K562 (cell line): ENCODE measurements around the gene CD36. TPM values are rescaled to one million over a fixed set of nuclear protein-coding genes. Genes with fewer than 3 reads are reported as not detected.

Experiments used
- ATAC-seq: fragments of 200-7000 bp; cut with Tn5 transposase; 3 replicates; pipeline ENCODE4 v1.9.1; 2020; ENCODE audit warnings: moderate library complexity
- BruUV-seq: library from RNA; stranded (reverse); fragments of 400-500 nt; replicated peaks from 2 replicates; lab custom pipeline; 2021; lab: Mats Ljungman, UMichigan
- CTCF ChIA-PET: fragments of 300-600 bp; formaldehyde crosslinking; extraction: SDS; loops from one replicate; lab custom pipeline; 2021; ENCODE audit warnings: low intra/inter-chr PET ratio; lab: Yijun Ruan, JAX
- POLR2A ChIA-PET: fragments of 300-600, 350-650 bp; sonication (Branson Sonifier 250); formaldehyde crosslinking; extraction: SDS; loops from one replicate; lab custom pipeline; 2021; ENCODE audit warnings: antibody characterized with exemption, inconsistent platforms; lab: Yijun Ruan, JAX
- DNase-seq, 4 experiments: peaks; one replicate each; pipeline versions ENCODE4 v3.0.0 to v3.0.0-alpha.2; 2011 to 2018; ENCODE audit warnings: low spot score in 3 of 4, mixed read lengths in 3 of 4; ENCODE audit errors: extremely low read depth in 1 of 4
- FAIRE-seq: peaks from 2 replicates; lab custom pipeline; 2011; peaks lifted over from hg19 to GRCh38; lab: Jason Lieb, UNC
- H2AFZ ChIP-seq: 2 replicates; pipeline ENCODE4 v1.6.0; 2011; ENCODE audit warnings: low read depth, low read length, control low read depth, inconsistent platforms
- H3K27ac ChIP-seq: fragments of 200-600 bp; 3 replicates; pipeline ENCODE4 v1.8.0; 2011; ENCODE audit warnings: low read depth, mild to moderate bottlenecking, control low read depth, inconsistent platforms, low read length, moderate library complexity, mixed read lengths; ENCODE audit errors: extremely low read depth
- H3K27me3 ChIP-seq, 2 experiments: fragments of 300-600 bp in 1 of 2; 2 replicates in 1 of 2; 3 replicates in 1 of 2; pipeline versions ENCODE4 v1.6.0 to v1.8.0; 2011; ENCODE audit warnings: inconsistent platforms in 2 of 2, low read length in 2 of 2, mild to moderate bottlenecking in 1 of 2, mixed read lengths in 1 of 2, moderate library complexity in 1 of 2; ENCODE audit not compliant: control insufficient read depth in 2 of 2, insufficient read depth in 2 of 2
- H3K36me3 ChIP-seq: fragments of 300-600 bp; 3 replicates; pipeline ENCODE4 v1.8.0; 2011; ENCODE audit warnings: mild to moderate bottlenecking, low read length, inconsistent platforms; ENCODE audit not compliant: control insufficient read depth, insufficient read depth
- H3K4me1 ChIP-seq, 2 experiments: fragments of 200-600 bp in 1 of 2; replicated peaks in 1 of 2; 2 replicates in 1 of 2; 3 replicates in 1 of 2; pipeline versions ENCODE4 v1.5.1 to v1.8.0; 2011; ENCODE audit warnings: inconsistent platforms in 2 of 2, low read length in 2 of 2, mild to moderate bottlenecking in 1 of 2, mixed read lengths in 1 of 2, moderate library complexity in 1 of 2; ENCODE audit not compliant: control insufficient read depth in 2 of 2, insufficient read depth in 2 of 2
- H3K4me2 ChIP-seq: 2 replicates; pipeline ENCODE4 v1.6.1; 2011; ENCODE audit warnings: low read length, control low read depth, inconsistent platforms, mixed read lengths; ENCODE audit not compliant: insufficient read depth
- H3K4me3 ChIP-seq: fragments of 200-600 bp; sonication (generic), shearing (Covaris generic); 2 replicates; pipeline ENCODE4 v1.5.1; 2016; ENCODE audit warnings: control low read depth, inconsistent platforms
- H3K79me2 ChIP-seq: fragments of 200-600 bp; 3 replicates; pipeline ENCODE4 v1.8.0; 2011; ENCODE audit warnings: low read length, inconsistent platforms; ENCODE audit not compliant: control insufficient read depth, insufficient read depth
- H3K9ac ChIP-seq, 2 experiments: 2 replicates each; pipeline versions ENCODE4 v1.6.0 to v1.6.1; 2011; ENCODE audit warnings: low read depth in 2 of 2, low read length in 2 of 2, control low read depth in 1 of 2, inconsistent platforms in 1 of 2, mild to moderate bottlenecking in 1 of 2, mixed read lengths in 1 of 2; ENCODE audit not compliant: insufficient read depth in 1 of 2
- H3K9me1 ChIP-seq: one replicate; pipeline ENCODE4 v1.6.0; 2011; ENCODE audit warnings: inconsistent platforms, mild to moderate bottlenecking, low read length, moderate library complexity; ENCODE audit not compliant: control insufficient read depth, insufficient read depth
- H3K9me3 ChIP-seq: replicated peaks from 2 replicates; pipeline ENCODE4 v1.5.1; 2011; ENCODE audit warnings: low read depth, low read length, inconsistent platforms; ENCODE audit not compliant: control insufficient read depth, insufficient read depth
- H4K20me1 ChIP-seq: replicated peaks from 2 replicates; pipeline ENCODE4 v1.6.1; 2011; ENCODE audit warnings: low read length, inconsistent platforms, mixed read lengths; ENCODE audit not compliant: control insufficient read depth, insufficient read depth
- ATF7 ChIP-seq: fragments of 450-650 bp; IDR thresholded peaks from 2 replicates; pipeline ENCODE4 v1.7.1; 2014; ENCODE audit warnings: mild to moderate bottlenecking, moderate library complexity
- BMI1 ChIP-seq: fragments of 150-350 bp; IDR thresholded peaks from 2 replicates; pipeline ENCODE4 v1.6.1; 2014; ENCODE audit warnings: low read length
- FOXP1 ChIP-seq: sonication (generic); formaldehyde crosslinking; IDR thresholded peaks from 2 replicates; pipeline ENCODE4 v1.8.0; 2022; ENCODE audit warnings: mild to moderate bottlenecking, missing genetic modification reagents
- HDAC6 ChIP-seq: IDR thresholded peaks from 2 replicates; pipeline ENCODE4 v1.6.1; 2012; ENCODE audit warnings: low read depth, mild to moderate bottlenecking, control low read depth, inconsistent platforms, low read length, moderate library complexity
- HIVEP1 ChIP-seq: fragments of 250-450 bp; sonication (Bioruptor Pico); IDR thresholded peaks from 2 replicates; pipeline ENCODE4 v1.4.0; 2020; ENCODE audit warnings: mild to moderate bottlenecking
- NFE2 ChIP-seq: IDR thresholded peaks from 2 replicates; pipeline ENCODE4 v1.6.1; 2014; ENCODE audit warnings: antibody characterized with exemption, low read depth
- NFIX ChIP-seq: fragments of 250-450 bp; sonication (Bioruptor Pico); IDR thresholded peaks from 2 replicates; pipeline ENCODE4 v1.4.0; 2020; ENCODE audit warnings: low read depth, mild to moderate bottlenecking, moderate library complexity
- NFRKB ChIP-seq: fragments of 450-650 bp; IDR thresholded peaks from 2 replicates; pipeline ENCODE4 v1.6.1; 2016; ENCODE audit warnings: low read depth
- POLR2A ChIP-seq: fragments of 450-650 bp; conservative IDR thresholded peaks from 2 replicates; pipeline ENCODE4 v1.6.1; 2016
- POLR2B ChIP-seq: fragments of 450-650 bp; IDR thresholded peaks from 2 replicates; pipeline ENCODE4 v1.6.1; 2018; ENCODE audit warnings: low read depth; ENCODE audit not compliant: partially characterized antibody
- POLR3G ChIP-seq: IDR thresholded peaks from 2 replicates; pipeline ENCODE4 v1.6.1; 2011; ENCODE audit not compliant: insufficient read length, insufficient replicate concordance; ENCODE audit errors: extremely low read depth
- RFX5 ChIP-seq: IDR thresholded peaks from 2 replicates; pipeline ENCODE4 v1.6.1; 2011; ENCODE audit warnings: low read depth, mild to moderate bottlenecking, improper control_type of control experiment, low read length
- SIN3A ChIP-seq, 2 experiments: fragments of 150-350 bp in 1 of 2; IDR thresholded peaks; 2 replicates each; pipeline ENCODE4 v1.6.1; 2011 to 2016; ENCODE audit warnings: borderline replicate concordance in 2 of 2, low read depth in 2 of 2, low read length in 2 of 2, mild to moderate bottlenecking in 2 of 2, moderate library complexity in 2 of 2; ENCODE audit not compliant: control insufficient read depth in 1 of 2
- SRSF3 ChIP-seq: fragments of 200-400 bp; formaldehyde crosslinking; IDR thresholded peaks from 2 replicates; pipeline ENCODE4 v1.6.1; 2016; ENCODE audit warnings: mild to moderate bottlenecking, low read length, moderate library complexity; ENCODE audit not compliant: insufficient read depth
- TARDBP ChIP-seq: fragments of 450-650 bp; IDR thresholded peaks from 2 replicates; pipeline ENCODE4 v1.6.1; 2016
- ZNF140 ChIP-seq: fragments of 250-450 bp; sonication (Bioruptor Pico); IDR thresholded peaks from 2 replicates; pipeline ENCODE4 v1.8.0; 2021; ENCODE audit warnings: moderate library complexity, mild to moderate bottlenecking, inconsistent platforms
- ZNF239 ChIP-seq: fragments of 250-450 bp; sonication (Bioruptor Pico); IDR thresholded peaks from 2 replicates; pipeline ENCODE4 v1.4.0; 2020; ENCODE audit warnings: mild to moderate bottlenecking
- WGBS: fragments of 100-300 bp; shearing (Covaris generic); methylation state at CpG from one replicate; pipeline ENCODE4 v1.1.6; 2016; ENCODE audit warnings: low coverage, mixed read lengths; ENCODE audit not compliant: insufficient coverage; ENCODE audit errors: missing lambda C conversion rate; 5-methylcytosine and 5-hydroxymethylcytosine counted together
- in situ Hi-C: fragments of 300-500 bp; cut with MboI; formaldehyde crosslinking; loops from 4 replicates; pipeline ENCODE4 v1.15.0; 2018; ENCODE audit warnings: inconsistent platforms, mixed read lengths
- intact Hi-C: fragments of 100-400 bp; cut with micrococcal nuclease; formaldehyde crosslinking; loops from 2 replicates; pipeline ENCODE4 v1.14.2; 2022
- polyA plus RNA-seq, 8 experiments: library from polyadenylated mRNA; depleted of rRNA in 4 of 8; stranded (reverse) in 5 of 8; unstranded in 3 of 8; fragments of >200 nt; fragmentation: Nextera tagmentation in 2 of 8; fragmentation: Illumina TruSeq in 1 of 8; extraction: Ambion mirVana in 2 of 8; extraction: Trizol in 1 of 8; gene quantifications; 2 replicates each; pipeline versions ENCODE4 v1.2.1 to v1.2.3, GENCODE V29; 2011 to 2014; ENCODE audit warnings: inconsistent platforms in 1 of 8, missing spikeins in 1 of 8
- total RNA-seq, 7 experiments: library from RNA; depleted of rRNA in 6 of 7; stranded (reverse); fragments of >200 nt in 6 of 7; fragmentation: Illumina TruSeq in 2 of 7; extraction: Trizol in 2 of 7; gene quantifications; 2 replicates each; pipeline versions ENCODE4 v1.2.1 to v1.2.3, GENCODE V29; 2011 to 2021; ENCODE audit warnings: low replicate concordance in 1 of 7
- TF ChIP-seq, protein P1 (sequence below), 3 experiments: IDR thresholded peaks in 2 of 3; conservative IDR thresholded peaks in 1 of 3; 2 replicates each; pipeline ENCODE4 v1.5.1; 2011 to 2012; ENCODE audit warnings: low read length in 3 of 3, mild to moderate bottlenecking in 3 of 3, control low read depth in 2 of 3, improper control_type of control experiment in 1 of 3, inconsistent platforms in 1 of 3, low read depth in 1 of 3, mixed read lengths in 1 of 3, moderate library complexity in 1 of 3; ENCODE audit not compliant: insufficient read depth in 2 of 3
- TF ChIP-seq, protein P2 (sequence below): fragments of 450-650 bp; IDR thresholded peaks from 2 replicates; pipeline ENCODE4 v1.6.1; 2016; ENCODE audit warnings: missing biosample characterization, missing genetic modification characterization
- TF ChIP-seq, protein P3 (sequence below): fragments of 250-450 bp; sonication (Bioruptor Pico); IDR thresholded peaks from 2 replicates; pipeline ENCODE4 v1.9.0; 2021; ENCODE audit warnings: mild to moderate bottlenecking

The CD36 gene
- total and polyA plus RNA-seq, 9 of the 15 experiments (the other 6 are each of a cell fraction or from before 2014, with no cell fraction given): 0.09 to 4.0 (median 0.42) TPM

DNA sequence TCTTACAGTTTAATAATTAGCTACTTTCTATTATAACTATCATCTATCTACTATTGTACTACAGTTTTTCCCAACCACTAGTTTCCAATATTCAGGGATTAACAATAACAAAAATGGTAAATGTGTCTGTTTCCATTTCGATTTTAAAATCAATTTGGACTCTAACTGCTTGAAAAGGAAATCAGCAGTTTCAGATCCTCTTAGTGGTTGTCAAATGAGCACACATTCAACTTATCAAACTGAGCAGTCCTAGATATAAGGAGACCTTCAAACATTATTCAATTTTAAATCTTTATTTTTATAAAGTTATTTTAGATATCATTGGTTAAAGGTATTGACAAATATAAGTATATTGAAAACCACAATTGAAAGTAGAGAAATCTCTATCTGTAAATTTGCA lies 46.8 kb upstream of the CD36 start:
- intact Hi-C loops: no loop called here
- POLR2A ChIA-PET: no interaction called here
- no peak for ATAC-seq

More for the DNA sequence above, 46.8 kb upstream of the CD36 start:
- Histone ChIP-seq H3K9me3 (no peaks in the 10 kb centered on the region), H3K36me3 (no peaks in the 10 kb centered on the region), H3K27ac (no peak overlapping the region), H3K4me1 (no peaks in the 10 kb centered on the region), H3K79me2 (no peaks in the 10 kb centered on the region), H2AFZ (no peak overlapping the region), H4K20me1 (no peaks in the 10 kb centered on the region), H3K27me3 (no peaks in the 10 kb centered on the region), H3K4me3 (no peak overlapping the region), H3K4me2 (no peak overlapping the region), H3K9ac (no peak overlapping the region), H3K9me1 (no peaks in the 10 kb centered on the region)
- no TSS peak for BruUV-seq
- in situ Hi-C loops: no loop called here
- no peak for FAIRE-seq
- WGBS: 0% methylated on average over 1 of the region's 1 CpG
- DNase-seq: no peak
- TF ChIP-seq ATF7 (no peak), BMI1 (no peak), NFIX (no peak), TARDBP (no peak), POLR2A (no peak), NFRKB (no peak), ZNF140 (CRISPR knock-in tag) (no peak), HIVEP1 (CRISPR knock-in tag) (no peak), SIN3A (IDR thresholded peaks at IDR 0.05; ENCODE audit: borderline replicate concordance in 2 of 2, control insufficient read depth in 1 of 2, low read depth in 2 of 2, low read length in 2 of 2) (no peak), POLR2B (no peak), HDAC6 (no peak), FOXP1 (CRISPR knock-in tag) (no peak), POLR3G (no peak), RFX5 (no peak), ZNF239 (no peak), NFE2 (no peak), SRSF3 (no peak)
- TF ChIP-seq, protein P1, sequence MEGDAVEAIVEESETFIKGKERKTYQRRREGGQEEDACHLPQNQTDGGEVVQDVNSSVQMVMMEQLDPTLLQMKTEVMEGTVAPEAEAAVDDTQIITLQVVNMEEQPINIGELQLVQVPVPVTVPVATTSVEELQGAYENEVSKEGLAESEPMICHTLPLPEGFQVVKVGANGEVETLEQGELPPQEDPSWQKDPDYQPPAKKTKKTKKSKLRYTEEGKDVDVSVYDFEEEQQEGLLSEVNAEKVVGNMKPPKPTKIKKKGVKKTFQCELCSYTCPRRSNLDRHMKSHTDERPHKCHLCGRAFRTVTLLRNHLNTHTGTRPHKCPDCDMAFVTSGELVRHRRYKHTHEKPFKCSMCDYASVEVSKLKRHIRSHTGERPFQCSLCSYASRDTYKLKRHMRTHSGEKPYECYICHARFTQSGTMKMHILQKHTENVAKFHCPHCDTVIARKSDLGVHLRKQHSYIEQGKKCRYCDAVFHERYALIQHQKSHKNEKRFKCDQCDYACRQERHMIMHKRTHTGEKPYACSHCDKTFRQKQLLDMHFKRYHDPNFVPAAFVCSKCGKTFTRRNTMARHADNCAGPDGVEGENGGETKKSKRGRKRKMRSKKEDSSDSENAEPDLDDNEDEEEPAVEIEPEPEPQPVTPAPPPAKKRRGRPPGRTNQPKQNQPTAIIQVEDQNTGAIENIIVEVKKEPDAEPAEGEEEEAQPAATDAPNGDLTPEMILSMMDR (IDR thresholded peaks at IDR 0.05 in 2 of 3, conservative IDR thresholded peaks at IDR 0.05 in 1 of 3; ENCODE audit: insufficient read depth in 2 of 3, low read depth in 1 of 3, low read length in 3 of 3): no peak
- TF ChIP-seq, protein P2, sequence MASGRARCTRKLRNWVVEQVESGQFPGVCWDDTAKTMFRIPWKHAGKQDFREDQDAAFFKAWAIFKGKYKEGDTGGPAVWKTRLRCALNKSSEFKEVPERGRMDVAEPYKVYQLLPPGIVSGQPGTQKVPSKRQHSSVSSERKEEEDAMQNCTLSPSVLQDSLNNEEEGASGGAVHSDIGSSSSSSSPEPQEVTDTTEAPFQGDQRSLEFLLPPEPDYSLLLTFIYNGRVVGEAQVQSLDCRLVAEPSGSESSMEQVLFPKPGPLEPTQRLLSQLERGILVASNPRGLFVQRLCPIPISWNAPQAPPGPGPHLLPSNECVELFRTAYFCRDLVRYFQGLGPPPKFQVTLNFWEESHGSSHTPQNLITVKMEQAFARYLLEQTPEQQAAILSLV: no peak
- TF ChIP-seq, protein P3, sequence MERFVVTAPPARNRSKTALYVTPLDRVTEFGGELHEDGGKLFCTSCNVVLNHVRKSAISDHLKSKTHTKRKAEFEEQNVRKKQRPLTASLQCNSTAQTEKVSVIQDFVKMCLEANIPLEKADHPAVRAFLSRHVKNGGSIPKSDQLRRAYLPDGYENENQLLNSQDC: no peak
- CTCF ChIA-PET: no interaction called here
